OCI-LY1 (cell line): Measurements from ENCODE around the gene PPIL6.

Source experiments
- EZH2 ChIP-seq: fragments of 200-600 bp; sonication (generic), shearing (Covaris generic); IDR thresholded peaks from 2 replicates; pipeline ENCODE4 v1.8.0; 2017; ENCODE audit warnings: borderline replicate concordance, mixed run types, mild to moderate bottlenecking, antibody characterized with exemption, low read length, moderate library complexity, mixed read lengths
- TF ChIP-seq, protein P1 (sequence below): fragments of 200-600 bp; sonication (generic), shearing (Covaris generic); IDR thresholded peaks from 2 replicates; pipeline ENCODE4 v1.5.1; 2017; ENCODE audit warnings: mild to moderate bottlenecking, antibody characterized with exemption, low read length, moderate library complexity, mixed read lengths

DNA sequence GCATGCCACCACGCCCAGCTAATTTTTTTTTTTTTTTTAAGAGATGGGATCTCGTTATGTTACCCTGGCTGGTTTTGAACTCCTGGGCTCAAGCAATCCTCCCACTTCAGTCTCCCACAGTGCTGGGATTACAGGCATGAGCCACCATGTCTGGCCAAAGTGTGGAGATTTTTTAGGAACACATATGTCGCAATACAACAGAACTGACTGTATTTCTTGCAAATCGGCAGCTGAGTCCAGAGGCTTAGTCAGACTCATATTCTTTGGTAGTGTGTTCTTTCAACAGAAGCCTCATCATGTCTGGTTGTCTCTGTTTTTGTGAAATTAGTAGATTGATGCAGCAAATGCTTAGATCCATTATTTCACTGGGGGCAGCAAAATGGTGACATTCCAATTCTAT is 34.2 kb downstream of the PPIL6 start:
- TF ChIP-seq, protein P1, sequence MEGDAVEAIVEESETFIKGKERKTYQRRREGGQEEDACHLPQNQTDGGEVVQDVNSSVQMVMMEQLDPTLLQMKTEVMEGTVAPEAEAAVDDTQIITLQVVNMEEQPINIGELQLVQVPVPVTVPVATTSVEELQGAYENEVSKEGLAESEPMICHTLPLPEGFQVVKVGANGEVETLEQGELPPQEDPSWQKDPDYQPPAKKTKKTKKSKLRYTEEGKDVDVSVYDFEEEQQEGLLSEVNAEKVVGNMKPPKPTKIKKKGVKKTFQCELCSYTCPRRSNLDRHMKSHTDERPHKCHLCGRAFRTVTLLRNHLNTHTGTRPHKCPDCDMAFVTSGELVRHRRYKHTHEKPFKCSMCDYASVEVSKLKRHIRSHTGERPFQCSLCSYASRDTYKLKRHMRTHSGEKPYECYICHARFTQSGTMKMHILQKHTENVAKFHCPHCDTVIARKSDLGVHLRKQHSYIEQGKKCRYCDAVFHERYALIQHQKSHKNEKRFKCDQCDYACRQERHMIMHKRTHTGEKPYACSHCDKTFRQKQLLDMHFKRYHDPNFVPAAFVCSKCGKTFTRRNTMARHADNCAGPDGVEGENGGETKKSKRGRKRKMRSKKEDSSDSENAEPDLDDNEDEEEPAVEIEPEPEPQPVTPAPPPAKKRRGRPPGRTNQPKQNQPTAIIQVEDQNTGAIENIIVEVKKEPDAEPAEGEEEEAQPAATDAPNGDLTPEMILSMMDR, result no peak
- TF ChIP-seq EZH2, result no peak
